Measurements from ENCODE around the gene HSPB6. TPM values are rescaled to one million over a fixed set of nuclear protein-coding genes. Genes with fewer than 3 reads are reported as not detected.

HSPB6 gene
- total RNA-seq, 1 experiment from 2014 or later, result 0.93 TPM

- TF ChIP-seq ZFX (IDR thresholded peaks at IDR 0.05), result no peak
- TF ChIP-seq POLR2A (IDR thresholded peaks at IDR 0.05; ENCODE audit: borderline replicate concordance, extremely low read depth, insufficient read depth, insufficient read length), result no peak
- TF ChIP-seq, protein P1, sequence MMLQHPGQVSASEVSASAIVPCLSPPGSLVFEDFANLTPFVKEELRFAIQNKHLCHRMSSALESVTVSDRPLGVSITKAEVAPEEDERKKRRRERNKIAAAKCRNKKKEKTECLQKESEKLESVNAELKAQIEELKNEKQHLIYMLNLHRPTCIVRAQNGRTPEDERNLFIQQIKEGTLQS (IDR thresholded peaks at IDR 0.05), result no peak
- no peak for TF ChIP-seq YY1 (IDR thresholded peaks at IDR 0.05; ENCODE audit: extremely low read depth, insufficient replicate concordance, low read depth, low read length)
- TF ChIP-seq, protein P2, sequence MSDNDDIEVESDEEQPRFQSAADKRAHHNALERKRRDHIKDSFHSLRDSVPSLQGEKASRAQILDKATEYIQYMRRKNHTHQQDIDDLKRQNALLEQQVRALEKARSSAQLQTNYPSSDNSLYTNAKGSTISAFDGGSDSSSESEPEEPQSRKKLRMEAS (IDR thresholded peaks at IDR 0.05), result no peak
- TF ChIP-seq CTCF (IDR thresholded peaks at IDR 0.05 in 2 of 3, conservative IDR thresholded peaks at IDR 0.05 in 1 of 3; ENCODE audit: borderline replicate concordance in 1 of 3, insufficient read depth in 1 of 3, low read depth in 2 of 3, low read length in 2 of 3), result no peak
- TF ChIP-seq EZH2phosphoT487 (IDR thresholded peaks at IDR 0.05; ENCODE audit: borderline replicate concordance), result no peak
- no peak for TF ChIP-seq CEBPB (IDR thresholded peaks at IDR 0.05; ENCODE audit: low read depth)
- TF ChIP-seq ELF1 (IDR thresholded peaks at IDR 0.05; ENCODE audit: borderline replicate concordance, low read depth), result no peak
- TF ChIP-seq TCF7L2 (IDR thresholded peaks at IDR 0.05; ENCODE audit: borderline replicate concordance, extremely low read depth, insufficient read depth, insufficient read length), result no peak
- TF ChIP-seq SIN3A (IDR thresholded peaks at IDR 0.05; ENCODE audit: low read depth), result no peak
- TF ChIP-seq RAD21 (IDR thresholded peaks at IDR 0.05; ENCODE audit: low read depth), result no peak
- no peak for TF ChIP-seq EZH2 (IDR thresholded peaks at IDR 0.05)
- TF ChIP-seq CBX3 (IDR thresholded peaks at IDR 0.05; ENCODE audit: low read depth), result no peak
- no peak for TF ChIP-seq SRF (IDR thresholded peaks at IDR 0.05; ENCODE audit: low read depth)
- no peak for TF ChIP-seq ZNF274 (IDR thresholded peaks at IDR 0.05; ENCODE audit: low read depth, low read length)
- TF ChIP-seq REST (IDR thresholded peaks at IDR 0.05; ENCODE audit: low read depth), result no peak
- no peak for TF ChIP-seq JUND (IDR thresholded peaks at IDR 0.05)
- no peak for TF ChIP-seq POLR2AphosphoS5 (IDR thresholded peaks at IDR 0.05; ENCODE audit: low read depth, low read length)
- no peak for TF ChIP-seq SP1 (IDR thresholded peaks at IDR 0.05; ENCODE audit: low read depth)
- no peaks in the 10 kb centered on the region for H3K27me3 ChIP-seq (ENCODE audit: insufficient read depth, low read length)
- DNase-seq (ENCODE audit: low read depth, low spot score) (no peak), ATAC-seq (no peak)
- H4K20me1 ChIP-seq (ENCODE audit: insufficient read depth), result no peaks in the 10 kb centered on the region
- H3K4me3 ChIP-seq (replicated peaks in 1 of 2; ENCODE audit: low read depth in 1 of 2, low read length in 2 of 2), result no peak overlapping the region
- H3K4me2 ChIP-seq (ENCODE audit: low read length), result no peak overlapping the region
- no peak overlapping the region for H2AFZ ChIP-seq (ENCODE audit: low read depth, low read length, poor library complexity, severe bottlenecking)
- H3K9ac ChIP-seq (ENCODE audit: low read length), result no peak overlapping the region
- ChIA-PET CTCF (no interaction called here), RAD21 (ENCODE audit: low non-redundant PET in 1 of 2, low total read pairs in 2 of 2, uncharacterized antibody in 2 of 2, unreplicated experiment in 2 of 2) (no interaction called here), POLR2A (no interaction called here)
- H3K9me2 ChIP-seq (ENCODE audit: insufficient read depth), result no peaks in the 10 kb centered on the region
- no peaks in the 10 kb centered on the region for H3K79me2 ChIP-seq (ENCODE audit: insufficient read depth, low read length)
- no peaks in the 10 kb centered on the region for H3K9me3 ChIP-seq (ENCODE audit: control insufficient read depth in 1 of 2, insufficient read depth in 1 of 2, low read depth in 1 of 2, low read length in 2 of 2)
- no peak overlapping the region for H3K27ac ChIP-seq (ENCODE audit: low read depth, low read length)
- H3K36me3 ChIP-seq (ENCODE audit: control insufficient read depth in 1 of 2, insufficient read depth in 2 of 2, low read length in 2 of 2), result no peaks in the 10 kb centered on the region
- H3K4me1 ChIP-seq (ENCODE audit: control insufficient read depth in 1 of 2, insufficient read depth in 2 of 2, low read length in 2 of 2), result no peaks in the 10 kb centered on the region
- intact Hi-C loops (cut with micrococcal nuclease), result no loop called here
- BruUV-seq (replicated peaks), result no TSS peak
Observed at GRCh38 chr19:35805526-35806102, 48.8 kb upstream of the HSPB6 start.
